GM21423 (cell line): ENCODE results near the gene FHOD1.
A peak's percentile ranks its signal among the peaks of the same experiment; 100 is the strongest.

ENCODE experiments used
- ATAC-seq: cut with Tn5 transposase; IDR thresholded peaks from one replicate; pipeline ENCODE4 v1.9.1; 2021; ENCODE audit warnings: mild to moderate bottlenecking, moderate library complexity; ENCODE audit not compliant: unreplicated experiment

Gene FHOD1

GRCh38 chr16:67252609-67253497, 5.6 kb upstream of the FHOD1 start:
- ATAC-seq: no peak

- ATAC-seq: no peak
Measured at GRCh38 chr16:67250045-67250327, 2.7 kb upstream of the FHOD1 start.

GRCh38 chr16:67249178-67250044, 2.1 kb upstream of the FHOD1 start:
- no peak for ATAC-seq

GRCh38 chr16:67248401-67249177, 1.3 kb upstream of the FHOD1 start, which contains the start of gene SLC9A5:
Gene SLC9A5, plus strand, starts transcription at chr16:67248979. Its CDS starts 36 bp downstream, at chr16:67249015.
- no peak for ATAC-seq

GRCh38 chr16:67248073-67248400, 756 bp upstream of the FHOD1 start:
- no peak for ATAC-seq

- peak; percentile 18 for ATAC-seq
Measured at GRCh38 chr16:67246756-67247191, 507 bp downstream of the FHOD1 start.

- ATAC-seq: peak; percentile 23
Measured at GRCh38 chr16:67246081-67246755, 1.1 kb downstream of the FHOD1 start.

GRCh38 chr16:67245674-67246080, 1.6 kb downstream of the FHOD1 start:
- ATAC-seq: no peak

- no peak for ATAC-seq
Measured at GRCh38 chr16:67245186-67245585, 2.1 kb downstream of the FHOD1 start.

- ATAC-seq: peak; percentile 50
Measured at GRCh38 chr16:67244387-67245185, 2.7 kb downstream of the FHOD1 start.

- no peak for ATAC-seq
Measured at GRCh38 chr16:67243481-67243880, 3.8 kb downstream of the FHOD1 start.

- ATAC-seq: no peak
Measured at GRCh38 chr16:67242138-67242730, 5.0 kb downstream of the FHOD1 start.

GRCh38 chr16:67241008-67241900, 6.0 kb downstream of the FHOD1 start:
- no peak for ATAC-seq

GRCh38 chr16:67240506-67240905, 6.8 kb downstream of the FHOD1 start:
- ATAC-seq: no peak

GRCh38 chr16:67238806-67239470, 8.3 kb downstream of the FHOD1 start:
- ATAC-seq: no peak

- ATAC-seq: no peak
Measured at GRCh38 chr16:67238278-67238575, 9.1 kb downstream of the FHOD1 start.

GRCh38 chr16:67237396-67238277, 9.6 kb downstream of the FHOD1 start:
- no peak for ATAC-seq
